ENCODE measurements around the gene LRFN2.

GRCh38 chr6:40422046-40422445, 165.1 kb downstream of the LRFN2 start:
- TF ChIP-seq CTCF (optimal IDR thresholded peaks at IDR 0.05 in 1 of 3, IDR thresholded peaks at IDR 0.05 in 1 of 3, conservative IDR thresholded peaks at IDR 0.05 in 1 of 3; ENCODE audit: extremely low read depth in 1 of 3, insufficient read depth in 2 of 3, low read length in 3 of 3) = no peak
- no peak for TF ChIP-seq EZH2 (IDR thresholded peaks at IDR 0.05; ENCODE audit: low read length)
